GM23338 (cell line): ENCODE results near the gene GPR39.

Experiments used
- CREB1 ChIP-seq: fragments of 250-450 bp; sonication (Bioruptor Pico); IDR thresholded peaks from 2 replicates; pipeline ENCODE4 v1.5.0; 2020; ENCODE audit warnings: low read depth, mild to moderate bottlenecking, moderate library complexity
- EZH2 ChIP-seq: fragments of 200-600 bp; sonication (generic); IDR thresholded peaks from one replicate; pipeline ENCODE4 v1.8.0; 2017; ENCODE audit warnings: antibody characterized with exemption, mild to moderate bottlenecking, low read depth; ENCODE audit not compliant: unreplicated experiment
- EZH2phosphoT487 ChIP-seq: fragments of 200-600 bp; sonication (generic); IDR thresholded peaks from one replicate; pipeline ENCODE4 v1.8.1; 2018; ENCODE audit warnings: antibody characterized with exemption; ENCODE audit not compliant: unreplicated experiment
- JUNB ChIP-seq: IDR thresholded peaks from one replicate; pipeline ENCODE4 v1.6.1; 2016; ENCODE audit warnings: antibody characterized with exemption; ENCODE audit not compliant: unreplicated experiment
- POLR2AphosphoS5 ChIP-seq: IDR thresholded peaks from 2 replicates; pipeline ENCODE4 v1.6.1; 2016; ENCODE audit warnings: antibody characterized with exemption, low read depth
- ZNF114 ChIP-seq: fragments of 250-450 bp; sonication (Bioruptor Pico); IDR thresholded peaks from 2 replicates; pipeline ENCODE4 v1.5.0; 2020; ENCODE audit warnings: mild to moderate bottlenecking, moderate library complexity
- TF ChIP-seq, protein P1 (sequence below), 2 experiments: fragments of 200-600 bp in 1 of 2; sonication (generic) in 1 of 2; conservative IDR thresholded peaks; 2 replicates each; pipeline versions ENCODE4 v1.5.1 to v1.6.1; 2016 to 2017; ENCODE audit warnings: antibody characterized with exemption in 2 of 2, low read depth in 2 of 2, mild to moderate bottlenecking in 2 of 2, moderate library complexity in 1 of 2
- TF ChIP-seq, protein P2 (sequence below): fragments of 250-450 bp; sonication (Bioruptor Pico); IDR thresholded peaks from 2 replicates; pipeline ENCODE4 v1.5.0; 2020; ENCODE audit warnings: mild to moderate bottlenecking, moderate library complexity
- TF ChIP-seq, protein P3 (sequence below): IDR thresholded peaks from one replicate; pipeline ENCODE4 v1.6.1; 2018; ENCODE audit warnings: antibody characterized with exemption; ENCODE audit not compliant: unreplicated experiment
- TF ChIP-seq, protein P4 (sequence below): IDR thresholded peaks from 2 replicates; pipeline ENCODE4 v1.6.1; 2016; ENCODE audit warnings: antibody characterized with exemption

DNA sequence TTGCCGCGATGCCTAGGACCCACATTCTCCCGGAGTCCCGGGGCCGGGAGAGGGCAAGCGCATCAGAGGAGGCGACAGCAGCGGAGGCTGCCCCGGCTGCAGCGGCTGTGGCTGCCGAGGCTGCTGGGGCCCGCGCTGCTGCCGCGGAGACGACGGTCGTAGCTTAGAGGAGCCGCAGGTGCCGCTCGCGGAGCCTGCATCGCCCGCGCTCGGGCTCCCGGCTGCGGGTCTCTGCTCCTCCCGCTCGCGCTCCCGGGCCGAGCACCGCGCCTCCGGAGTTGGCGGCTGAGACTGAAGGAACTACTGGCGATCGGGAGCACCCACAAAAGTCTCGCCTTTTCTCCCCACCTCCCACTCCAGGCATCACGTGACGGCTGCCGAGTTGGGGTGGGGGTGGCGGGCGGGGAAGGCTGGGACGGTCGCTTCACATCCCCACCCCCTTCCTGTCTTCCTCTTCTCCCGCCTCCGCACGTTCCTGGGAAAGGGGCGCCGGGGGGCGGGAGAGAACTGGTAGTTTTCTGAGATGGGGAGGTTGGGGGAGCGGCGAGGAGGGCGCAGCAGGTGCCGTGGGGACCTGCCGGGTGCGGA, 253.4 kb downstream of the GPR39 start, which contains the start of gene LYPD1:
- TF ChIP-seq, protein P1, sequence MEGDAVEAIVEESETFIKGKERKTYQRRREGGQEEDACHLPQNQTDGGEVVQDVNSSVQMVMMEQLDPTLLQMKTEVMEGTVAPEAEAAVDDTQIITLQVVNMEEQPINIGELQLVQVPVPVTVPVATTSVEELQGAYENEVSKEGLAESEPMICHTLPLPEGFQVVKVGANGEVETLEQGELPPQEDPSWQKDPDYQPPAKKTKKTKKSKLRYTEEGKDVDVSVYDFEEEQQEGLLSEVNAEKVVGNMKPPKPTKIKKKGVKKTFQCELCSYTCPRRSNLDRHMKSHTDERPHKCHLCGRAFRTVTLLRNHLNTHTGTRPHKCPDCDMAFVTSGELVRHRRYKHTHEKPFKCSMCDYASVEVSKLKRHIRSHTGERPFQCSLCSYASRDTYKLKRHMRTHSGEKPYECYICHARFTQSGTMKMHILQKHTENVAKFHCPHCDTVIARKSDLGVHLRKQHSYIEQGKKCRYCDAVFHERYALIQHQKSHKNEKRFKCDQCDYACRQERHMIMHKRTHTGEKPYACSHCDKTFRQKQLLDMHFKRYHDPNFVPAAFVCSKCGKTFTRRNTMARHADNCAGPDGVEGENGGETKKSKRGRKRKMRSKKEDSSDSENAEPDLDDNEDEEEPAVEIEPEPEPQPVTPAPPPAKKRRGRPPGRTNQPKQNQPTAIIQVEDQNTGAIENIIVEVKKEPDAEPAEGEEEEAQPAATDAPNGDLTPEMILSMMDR (conservative IDR thresholded peaks at IDR 0.05; ENCODE audit: low read depth in 2 of 2): no peak
- TF ChIP-seq EZH2: no peak
- no peak; the same call in 1 of the 2 replicates for TF ChIP-seq POLR2AphosphoS5
- TF ChIP-seq EZH2phosphoT487: no peak
- TF ChIP-seq, protein P2, sequence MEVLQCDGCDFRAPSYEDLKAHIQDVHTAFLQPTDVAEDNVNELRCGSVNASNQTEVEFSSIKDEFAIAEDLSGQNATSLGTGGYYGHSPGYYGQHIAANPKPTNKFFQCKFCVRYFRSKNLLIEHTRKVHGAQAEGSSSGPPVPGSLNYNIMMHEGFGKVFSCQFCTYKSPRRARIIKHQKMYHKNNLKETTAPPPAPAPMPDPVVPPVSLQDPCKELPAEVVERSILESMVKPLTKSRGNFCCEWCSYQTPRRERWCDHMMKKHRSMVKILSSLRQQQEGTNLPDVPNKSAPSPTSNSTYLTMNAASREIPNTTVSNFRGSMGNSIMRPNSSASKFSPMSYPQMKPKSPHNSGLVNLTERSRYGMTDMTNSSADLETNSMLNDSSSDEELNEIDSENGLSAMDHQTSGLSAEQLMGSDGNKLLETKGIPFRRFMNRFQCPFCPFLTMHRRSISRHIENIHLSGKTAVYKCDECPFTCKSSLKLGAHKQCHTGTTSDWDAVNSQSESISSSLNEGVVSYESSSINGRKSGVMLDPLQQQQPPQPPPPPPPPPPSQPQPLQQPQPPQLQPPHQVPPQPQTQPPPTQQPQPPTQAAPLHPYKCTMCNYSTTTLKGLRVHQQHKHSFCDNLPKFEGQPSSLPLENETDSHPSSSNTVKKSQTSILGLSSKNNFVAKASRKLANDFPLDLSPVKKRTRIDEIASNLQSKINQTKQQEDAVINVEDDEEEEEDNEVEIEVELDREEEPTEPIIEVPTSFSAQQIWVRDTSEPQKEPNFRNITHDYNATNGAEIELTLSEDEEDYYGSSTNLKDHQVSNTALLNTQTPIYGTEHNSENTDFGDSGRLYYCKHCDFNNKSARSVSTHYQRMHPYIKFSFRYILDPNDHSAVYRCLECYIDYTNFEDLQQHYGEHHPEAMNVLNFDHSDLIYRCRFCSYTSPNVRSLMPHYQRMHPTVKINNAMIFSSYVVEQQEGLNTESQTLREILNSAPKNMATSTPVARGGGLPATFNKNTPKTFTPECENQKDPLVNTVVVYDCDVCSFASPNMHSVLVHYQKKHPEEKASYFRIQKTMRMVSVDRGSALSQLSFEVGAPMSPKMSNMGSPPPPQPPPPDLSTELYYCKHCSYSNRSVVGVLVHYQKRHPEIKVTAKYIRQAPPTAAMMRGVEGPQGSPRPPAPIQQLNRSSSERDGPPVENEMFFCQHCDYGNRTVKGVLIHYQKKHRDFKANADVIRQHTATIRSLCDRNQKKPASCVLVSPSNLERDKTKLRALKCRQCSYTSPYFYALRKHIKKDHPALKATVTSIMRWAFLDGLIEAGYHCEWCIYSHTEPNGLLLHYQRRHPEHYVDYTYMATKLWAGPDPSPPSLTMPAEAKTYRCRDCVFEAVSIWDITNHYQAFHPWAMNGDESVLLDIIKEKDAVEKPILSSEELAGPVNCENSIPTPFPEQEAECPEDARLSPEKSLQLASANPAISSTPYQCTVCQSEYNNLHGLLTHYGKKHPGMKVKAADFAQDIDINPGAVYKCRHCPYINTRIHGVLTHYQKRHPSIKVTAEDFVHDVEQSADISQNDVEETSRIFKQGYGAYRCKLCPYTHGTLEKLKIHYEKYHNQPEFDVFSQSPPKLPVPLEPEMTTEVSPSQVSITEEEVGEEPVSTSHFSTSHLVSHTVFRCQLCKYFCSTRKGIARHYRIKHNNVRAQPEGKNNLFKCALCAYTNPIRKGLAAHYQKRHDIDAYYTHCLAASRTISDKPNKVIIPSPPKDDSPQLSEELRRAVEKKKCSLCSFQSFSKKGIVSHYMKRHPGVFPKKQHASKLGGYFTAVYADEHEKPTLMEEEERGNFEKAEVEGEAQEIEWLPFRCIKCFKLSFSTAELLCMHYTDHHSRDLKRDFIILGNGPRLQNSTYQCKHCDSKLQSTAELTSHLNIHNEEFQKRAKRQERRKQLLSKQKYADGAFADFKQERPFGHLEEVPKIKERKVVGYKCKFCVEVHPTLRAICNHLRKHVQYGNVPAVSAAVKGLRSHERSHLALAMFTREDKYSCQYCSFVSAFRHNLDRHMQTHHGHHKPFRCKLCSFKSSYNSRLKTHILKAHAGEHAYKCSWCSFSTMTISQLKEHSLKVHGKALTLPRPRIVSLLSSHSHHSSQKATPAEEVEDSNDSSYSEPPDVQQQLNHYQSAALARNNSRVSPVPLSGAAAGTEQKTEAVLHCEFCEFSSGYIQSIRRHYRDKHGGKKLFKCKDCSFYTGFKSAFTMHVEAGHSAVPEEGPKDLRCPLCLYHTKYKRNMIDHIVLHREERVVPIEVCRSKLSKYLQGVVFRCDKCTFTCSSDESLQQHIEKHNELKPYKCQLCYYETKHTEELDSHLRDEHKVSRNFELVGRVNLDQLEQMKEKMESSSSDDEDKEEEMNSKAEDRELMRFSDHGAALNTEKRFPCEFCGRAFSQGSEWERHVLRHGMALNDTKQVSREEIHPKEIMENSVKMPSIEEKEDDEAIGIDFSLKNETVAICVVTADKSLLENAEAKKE (CRISPR knock-in tag): no peak
- TF ChIP-seq, protein P3, sequence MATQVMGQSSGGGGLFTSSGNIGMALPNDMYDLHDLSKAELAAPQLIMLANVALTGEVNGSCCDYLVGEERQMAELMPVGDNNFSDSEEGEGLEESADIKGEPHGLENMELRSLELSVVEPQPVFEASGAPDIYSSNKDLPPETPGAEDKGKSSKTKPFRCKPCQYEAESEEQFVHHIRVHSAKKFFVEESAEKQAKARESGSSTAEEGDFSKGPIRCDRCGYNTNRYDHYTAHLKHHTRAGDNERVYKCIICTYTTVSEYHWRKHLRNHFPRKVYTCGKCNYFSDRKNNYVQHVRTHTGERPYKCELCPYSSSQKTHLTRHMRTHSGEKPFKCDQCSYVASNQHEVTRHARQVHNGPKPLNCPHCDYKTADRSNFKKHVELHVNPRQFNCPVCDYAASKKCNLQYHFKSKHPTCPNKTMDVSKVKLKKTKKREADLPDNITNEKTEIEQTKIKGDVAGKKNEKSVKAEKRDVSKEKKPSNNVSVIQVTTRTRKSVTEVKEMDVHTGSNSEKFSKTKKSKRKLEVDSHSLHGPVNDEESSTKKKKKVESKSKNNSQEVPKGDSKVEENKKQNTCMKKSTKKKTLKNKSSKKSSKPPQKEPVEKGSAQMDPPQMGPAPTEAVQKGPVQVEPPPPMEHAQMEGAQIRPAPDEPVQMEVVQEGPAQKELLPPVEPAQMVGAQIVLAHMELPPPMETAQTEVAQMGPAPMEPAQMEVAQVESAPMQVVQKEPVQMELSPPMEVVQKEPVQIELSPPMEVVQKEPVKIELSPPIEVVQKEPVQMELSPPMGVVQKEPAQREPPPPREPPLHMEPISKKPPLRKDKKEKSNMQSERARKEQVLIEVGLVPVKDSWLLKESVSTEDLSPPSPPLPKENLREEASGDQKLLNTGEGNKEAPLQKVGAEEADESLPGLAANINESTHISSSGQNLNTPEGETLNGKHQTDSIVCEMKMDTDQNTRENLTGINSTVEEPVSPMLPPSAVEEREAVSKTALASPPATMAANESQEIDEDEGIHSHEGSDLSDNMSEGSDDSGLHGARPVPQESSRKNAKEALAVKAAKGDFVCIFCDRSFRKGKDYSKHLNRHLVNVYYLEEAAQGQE: no peak
- TF ChIP-seq CREB1: no peak
- no peak for TF ChIP-seq JUNB
- TF ChIP-seq ZNF114 (CRISPR knock-in tag): no peak
- TF ChIP-seq, protein P4, sequence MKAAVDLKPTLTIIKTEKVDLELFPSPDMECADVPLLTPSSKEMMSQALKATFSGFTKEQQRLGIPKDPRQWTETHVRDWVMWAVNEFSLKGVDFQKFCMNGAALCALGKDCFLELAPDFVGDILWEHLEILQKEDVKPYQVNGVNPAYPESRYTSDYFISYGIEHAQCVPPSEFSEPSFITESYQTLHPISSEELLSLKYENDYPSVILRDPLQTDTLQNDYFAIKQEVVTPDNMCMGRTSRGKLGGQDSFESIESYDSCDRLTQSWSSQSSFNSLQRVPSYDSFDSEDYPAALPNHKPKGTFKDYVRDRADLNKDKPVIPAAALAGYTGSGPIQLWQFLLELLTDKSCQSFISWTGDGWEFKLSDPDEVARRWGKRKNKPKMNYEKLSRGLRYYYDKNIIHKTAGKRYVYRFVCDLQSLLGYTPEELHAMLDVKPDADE: no peak
